PFSK-1 (cell line): Measurements from ENCODE around the gene AMIGO3.

Experiments
- FOXP2 ChIP-seq: optimal IDR thresholded peaks from 2 replicates; pipeline ENCODE3; 2011; ENCODE audit warnings: borderline replicate concordance, control low read depth, inconsistent platforms; ENCODE audit not compliant: insufficient read depth; ENCODE audit errors: extremely low read length, extremely low read depth
- POLR2AphosphoS5 ChIP-seq: IDR thresholded peaks from 2 replicates; pipeline ENCODE4 v1.6.1; 2012; ENCODE audit warnings: low read depth, mild to moderate bottlenecking, control low read depth, low read length, moderate library complexity
- REST ChIP-seq, 2 experiments: IDR thresholded peaks; 2 replicates each; pipeline versions ENCODE4 v1.6.1 to v1.8.0; 2011 to 2012; ENCODE audit warnings: low read depth in 2 of 2, low read length in 2 of 2, control low read depth in 1 of 2, inconsistent platforms in 1 of 2, mild to moderate bottlenecking in 1 of 2, moderate library complexity in 1 of 2; ENCODE audit not compliant: insufficient read depth in 1 of 2
- SIN3A ChIP-seq: IDR thresholded peaks from 2 replicates; pipeline ENCODE4 v1.6.1; 2012; ENCODE audit warnings: mild to moderate bottlenecking, low read length, moderate library complexity, borderline replicate concordance; ENCODE audit not compliant: insufficient read depth
- TAF1 ChIP-seq: IDR thresholded peaks from 2 replicates; pipeline ENCODE4 v1.6.1; 2012; ENCODE audit warnings: low read length, control low read depth, borderline replicate concordance; ENCODE audit not compliant: insufficient read depth

AMIGO3 gene

DNA sequence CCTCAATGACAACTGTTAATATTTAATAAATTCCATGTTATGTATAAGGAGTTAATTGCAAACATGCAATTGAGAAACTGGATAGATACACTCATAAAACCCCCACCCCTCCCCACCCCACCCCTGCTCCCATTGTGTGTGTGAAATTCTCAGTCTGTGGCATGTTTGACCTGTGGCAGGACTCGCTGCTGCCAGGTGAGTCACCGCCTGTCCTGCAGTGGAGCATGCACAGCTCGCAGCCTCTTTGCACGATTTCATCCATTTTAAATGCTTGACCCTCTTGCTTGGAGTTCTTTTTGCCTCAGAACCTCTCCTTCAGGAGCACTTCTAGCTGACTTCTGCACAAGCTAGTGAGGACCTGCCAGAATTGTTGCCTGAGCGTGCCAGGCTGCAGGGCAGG lies 50.6 kb downstream of the AMIGO3 start:
- no peak for TF ChIP-seq FOXP2
- TF ChIP-seq SIN3A = no peak
- TF ChIP-seq TAF1 = no peak
- no peak for TF ChIP-seq POLR2AphosphoS5
- TF ChIP-seq REST (IDR thresholded peaks at IDR 0.05; ENCODE audit: insufficient read depth in 1 of 2, low read depth in 2 of 2, low read length in 2 of 2) = no peak

- TF ChIP-seq REST (IDR thresholded peaks at IDR 0.05; ENCODE audit: insufficient read depth in 1 of 2, low read depth in 2 of 2, low read length in 2 of 2) (no peak), POLR2AphosphoS5 (no peak), SIN3A (no peak), TAF1 (no peak), FOXP2 (no peak)
These were observed 51.1 kb downstream of the AMIGO3 start for GRCh38 chr3:49668414-49668797.

DNA sequence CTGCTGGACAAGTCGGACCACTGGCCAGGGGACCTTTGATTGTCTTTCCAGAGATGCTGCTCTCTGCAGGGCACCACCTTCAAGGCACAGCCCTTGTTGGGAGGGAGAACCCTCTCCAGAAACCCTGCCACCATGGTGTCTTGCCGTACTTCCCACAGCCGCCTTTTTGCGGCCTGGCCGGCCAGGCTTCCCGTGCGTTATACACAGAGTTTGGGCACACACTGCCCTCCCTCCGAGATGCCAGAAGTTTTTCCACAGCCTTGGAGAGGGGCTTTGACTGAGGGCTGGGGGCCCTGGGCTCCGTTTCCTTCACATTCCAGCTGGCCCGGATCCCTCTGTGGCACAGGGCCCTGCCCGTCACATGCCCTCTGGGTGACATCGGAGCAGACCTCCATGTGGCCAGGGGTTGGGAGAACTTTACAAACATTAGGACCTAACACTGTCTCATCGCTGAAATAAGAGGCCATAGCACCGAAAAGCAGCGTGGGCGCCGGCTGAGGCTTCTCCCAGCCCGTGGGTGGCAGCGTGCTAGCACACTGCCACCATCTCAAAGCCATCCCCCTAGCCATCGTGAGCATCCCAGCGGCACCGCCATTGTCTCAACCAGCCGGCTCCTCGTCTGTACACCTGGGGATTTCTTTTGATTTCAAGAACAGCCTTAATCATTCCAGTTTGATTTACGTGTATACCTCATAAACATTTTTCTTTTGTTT lies 51.6 kb downstream of the AMIGO3 start:
- TF ChIP-seq TAF1 (no peak), POLR2AphosphoS5 (no peak), REST (IDR thresholded peaks at IDR 0.05; ENCODE audit: insufficient read depth in 1 of 2, low read depth in 2 of 2, low read length in 2 of 2) (no peak), FOXP2 (no peak), SIN3A (no peak)
